ENCODE results near the gene ZNF467.

ZNF467 gene

GRCh38 chr7:149808311-149808710 is 34.9 kb upstream of the ZNF467 start:
- no peak for DNase-seq

GRCh38 chr7:149806726-149807125 is 33.3 kb upstream of the ZNF467 start:
- no peak for DNase-seq

- DNase-seq: no peak
Measured at GRCh38 chr7:149804106-149804505, 30.7 kb upstream of the ZNF467 start.

GRCh38 chr7:149803551-149804074 is 30.2 kb upstream of the ZNF467 start:
- no peak for DNase-seq

GRCh38 chr7:149802966-149803365 is 29.6 kb upstream of the ZNF467 start:
- no peak for DNase-seq

- DNase-seq: no peak
Measured at GRCh38 chr7:149801816-149802215, 28.4 kb upstream of the ZNF467 start.

GRCh38 chr7:149801002-149801566 is 27.7 kb upstream of the ZNF467 start:
- DNase-seq: no peak

GRCh38 chr7:149800169-149800555 is 26.8 kb upstream of the ZNF467 start:
- DNase-seq: no peak

- DNase-seq: peak; percentile 53 to 57
Measured at GRCh38 chr7:149799397-149800168, 26.2 kb upstream of the ZNF467 start.

GRCh38 chr7:149797771-149798170 is 24.4 kb upstream of the ZNF467 start:
- DNase-seq: no peak

- DNase-seq: no peak
Measured at GRCh38 chr7:149796287-149796860, 23.0 kb upstream of the ZNF467 start.

- no peak for DNase-seq
Measured at GRCh38 chr7:149795126-149795525, 21.7 kb upstream of the ZNF467 start.

- DNase-seq: no peak
Measured at GRCh38 chr7:149794661-149795060, 21.3 kb upstream of the ZNF467 start.

GRCh38 chr7:149793261-149793660 is 19.9 kb upstream of the ZNF467 start:
- no peak for DNase-seq

- no peak for DNase-seq
Measured at GRCh38 chr7:149792220-149792595, 18.8 kb upstream of the ZNF467 start.

- DNase-seq: no peak
Measured at GRCh38 chr7:149791411-149792219, 18.2 kb upstream of the ZNF467 start.

- DNase-seq: no peak
Measured at GRCh38 chr7:149790754-149791360, 17.5 kb upstream of the ZNF467 start.

GRCh38 chr7:149790146-149790548 is 16.8 kb upstream of the ZNF467 start:
- peak; percentile 26 for DNase-seq

- no peak for DNase-seq
Measured at GRCh38 chr7:149789101-149789500, 15.7 kb upstream of the ZNF467 start.

GRCh38 chr7:149788300-149788851 is 15.0 kb upstream of the ZNF467 start:
- no peak for DNase-seq

GRCh38 chr7:149787428-149788299 is 14.3 kb upstream of the ZNF467 start:
- DNase-seq: no peak

GRCh38 chr7:149785983-149786382 is 12.6 kb upstream of the ZNF467 start:
- no peak for DNase-seq
